Activated CD4-positive, alpha-beta T cell treated with anti-CD3 and anti-CD28 coated beads, Interleukin-2, amount 10 ng/mL, durations not matched to agents 7 days and 5 days (primary cell): ENCODE results near the gene CNKSR3. TPM values are rescaled to one million over a fixed set of nuclear protein-coding genes. Genes with fewer than 3 reads are reported as not detected.

ENCODE experiments used
- CTCF ChIA-PET: fragments of 350-600 bp; sonication (Branson Sonifier 250); formaldehyde crosslinking; loops from one replicate; lab custom pipeline; 2021; ENCODE audit warnings: antibody characterized with exemption; lab: Charles Lee
- POLR2A ChIA-PET: fragments of 350-600 bp; sonication (Branson Sonifier 250); formaldehyde crosslinking; loops from one replicate; lab custom pipeline; 2021; ENCODE audit warnings: antibody characterized with exemption; lab: Charles Lee
- DNase-seq: peaks from one replicate; pipeline ENCODE4 v3.0.0-alpha.2; 2020
- H3K27ac Mint-ChIP-seq: one replicate; pipeline ENCODE4 v1.8.0; 2021; ENCODE audit warnings: mild to moderate bottlenecking, moderate library complexity, mixed read lengths
- H3K27me3 Mint-ChIP-seq: one replicate; pipeline ENCODE4 v1.8.0; 2021; ENCODE audit warnings: mixed read lengths
- H3K36me3 Mint-ChIP-seq: one replicate; pipeline ENCODE4 v1.8.0; 2021; ENCODE audit warnings: low read depth, mixed read lengths
- H3K4me1 Mint-ChIP-seq: one replicate; pipeline ENCODE4 v1.8.0; 2021; ENCODE audit warnings: mixed read lengths
- H3K4me3 Mint-ChIP-seq: one replicate; pipeline ENCODE4 v1.8.0; 2021; ENCODE audit warnings: mild to moderate bottlenecking, moderate library complexity, mixed read lengths
- H3K9me3 Mint-ChIP-seq: one replicate; pipeline ENCODE4 v1.8.0; 2021; ENCODE audit warnings: mixed read lengths
- total RNA-seq, 2 experiments: library from RNA; stranded (reverse); gene quantifications; one replicate each; pipeline ENCODE4 v1.2.3, GENCODE V29; 2021

The CNKSR3 gene
- total RNA-seq, 2 experiments from 2014 or later = not detected

GRCh38 chr6:154538640-154539191, 28.2 kb upstream of the CNKSR3 start:
- Mint-ChIP-seq H3K9me3 (no peaks in the 10 kb centered on the region), H3K36me3 (no peaks in the 10 kb centered on the region), H3K27ac (no peak overlapping the region), H3K27me3 (no peaks in the 10 kb centered on the region), H3K4me1 (no peaks in the 10 kb centered on the region), H3K4me3 (no peak overlapping the region)
- CTCF ChIA-PET = no interaction called here
- no peak for DNase-seq
- POLR2A ChIA-PET = no interaction called here

GRCh38 chr6:154537511-154538325, 27.2 kb upstream of the CNKSR3 start:
- POLR2A ChIA-PET = no interaction called here
- Mint-ChIP-seq H3K9me3 (no peaks in the 10 kb centered on the region), H3K4me3 (no peak overlapping the region), H3K27me3 (no peaks in the 10 kb centered on the region), H3K4me1 (no peaks in the 10 kb centered on the region), H3K36me3 (no peaks in the 10 kb centered on the region), H3K27ac (no peak overlapping the region)
- CTCF ChIA-PET = no interaction called here
- no peak for DNase-seq

GRCh38 chr6:154536999-154537398, 26.5 kb upstream of the CNKSR3 start:
- no peak overlapping the region for H3K4me3 Mint-ChIP-seq
- no peak overlapping the region for H3K27ac Mint-ChIP-seq
- POLR2A ChIA-PET = no interaction called here
- no peaks in the 10 kb centered on the region for H3K4me1 Mint-ChIP-seq
- no peaks in the 10 kb centered on the region for H3K9me3 Mint-ChIP-seq
- DNase-seq = no peak
- no peaks in the 10 kb centered on the region for H3K27me3 Mint-ChIP-seq
- CTCF ChIA-PET = interaction anchor here (1.2 kb wide), 1 partner anchor 12 kb away, joined by 3 read pairs; no protein-coding TSS in a partner anchor
- no peaks in the 10 kb centered on the region for H3K36me3 Mint-ChIP-seq

- CTCF ChIA-PET = interaction anchor here (1.2 to 1.5 kb wide), 2 partner anchors 9 to 12 kb away, joined by 3 to 5 read pairs; no protein-coding TSS in a partner anchor
- no peaks in the 10 kb centered on the region for H3K9me3 Mint-ChIP-seq
- H3K4me1 Mint-ChIP-seq = no peaks in the 10 kb centered on the region
- POLR2A ChIA-PET = no interaction called here
- no peak overlapping the region for H3K4me3 Mint-ChIP-seq
- DNase-seq = no peak
- no peak overlapping the region for H3K27ac Mint-ChIP-seq
- no peaks in the 10 kb centered on the region for H3K36me3 Mint-ChIP-seq
- no peaks in the 10 kb centered on the region for H3K27me3 Mint-ChIP-seq
Observed at GRCh38 chr6:154536255-154536654, 25.8 kb upstream of the CNKSR3 start.

- H3K9me3 Mint-ChIP-seq = no peaks in the 10 kb centered on the region
- no peaks in the 10 kb centered on the region for H3K36me3 Mint-ChIP-seq
- POLR2A ChIA-PET = no interaction called here
- H3K4me3 Mint-ChIP-seq = no peak overlapping the region
- CTCF ChIA-PET = interaction anchor here (1.2 to 1.5 kb wide), 2 partner anchors 9 to 13 kb away, joined by 3 to 5 read pairs; no protein-coding TSS in a partner anchor
- H3K27me3 Mint-ChIP-seq = no peaks in the 10 kb centered on the region
- H3K4me1 Mint-ChIP-seq = no peaks in the 10 kb centered on the region
- DNase-seq = no peak
- H3K27ac Mint-ChIP-seq = no peak overlapping the region
Observed at GRCh38 chr6:154535851-154536250, 25.4 kb upstream of the CNKSR3 start.

GRCh38 chr6:154535147-154535546, 24.7 kb upstream of the CNKSR3 start:
- ChIA-PET CTCF (interaction anchor here (1.5 kb wide), 1 partner anchor 10 kb away, joined by 5 read pairs; no protein-coding TSS in a partner anchor), POLR2A (no interaction called here)
- no peak for DNase-seq
- H3K36me3 Mint-ChIP-seq = no peaks in the 10 kb centered on the region
- H3K9me3 Mint-ChIP-seq = no peaks in the 10 kb centered on the region
- H3K27ac Mint-ChIP-seq = no peak overlapping the region
- H3K27me3 Mint-ChIP-seq = no peaks in the 10 kb centered on the region
- no peaks in the 10 kb centered on the region for H3K4me1 Mint-ChIP-seq
- no peak overlapping the region for H3K4me3 Mint-ChIP-seq

- no peaks in the 10 kb centered on the region for H3K27me3 Mint-ChIP-seq
- H3K27ac Mint-ChIP-seq = no peak overlapping the region
- no peaks in the 10 kb centered on the region for H3K9me3 Mint-ChIP-seq
- no peaks in the 10 kb centered on the region for H3K36me3 Mint-ChIP-seq
- no peak for DNase-seq
- CTCF ChIA-PET = interaction anchor here (1.5 kb wide), 1 partner anchor 11 kb away, joined by 5 read pairs; no protein-coding TSS in a partner anchor
- POLR2A ChIA-PET = no interaction called here
- no peaks in the 10 kb centered on the region for H3K4me1 Mint-ChIP-seq
- no peak overlapping the region for H3K4me3 Mint-ChIP-seq
Observed at GRCh38 chr6:154534531-154534930, 24.0 kb upstream of the CNKSR3 start.

GRCh38 chr6:154532426-154532825, 21.9 kb upstream of the CNKSR3 start:
- H3K36me3 Mint-ChIP-seq = no peaks in the 10 kb centered on the region
- no peaks in the 10 kb centered on the region for H3K4me1 Mint-ChIP-seq
- ChIA-PET POLR2A (interaction anchor here (0.6 kb wide), 1 partner anchor 782 kb away, joined by 4 read pairs; no protein-coding TSS in a partner anchor), CTCF (no interaction called here)
- DNase-seq = no peak
- no peak overlapping the region for H3K4me3 Mint-ChIP-seq
- no peak overlapping the region for H3K27ac Mint-ChIP-seq
- H3K9me3 Mint-ChIP-seq = peaks cover 6% of the 10 kb centered on the region
- H3K27me3 Mint-ChIP-seq = no peaks in the 10 kb centered on the region

- no peak for DNase-seq
- no peaks in the 10 kb centered on the region for H3K36me3 Mint-ChIP-seq
- ChIA-PET CTCF (no interaction called here), POLR2A (no interaction called here)
- H3K27ac Mint-ChIP-seq = no peak overlapping the region
- H3K27me3 Mint-ChIP-seq = no peaks in the 10 kb centered on the region
- H3K4me1 Mint-ChIP-seq = peaks cover 2% of the 10 kb centered on the region
- H3K9me3 Mint-ChIP-seq = peaks cover 6% of the 10 kb centered on the region
- no peak overlapping the region for H3K4me3 Mint-ChIP-seq
Observed at GRCh38 chr6:154529957-154530356, 19.5 kb upstream of the CNKSR3 start.

- Mint-ChIP-seq H3K9me3 (peaks cover 6% of the 10 kb centered on the region), H3K27ac (no peak overlapping the region), H3K4me3 (no peak overlapping the region), H3K27me3 (no peaks in the 10 kb centered on the region), H3K4me1 (peaks cover 2% of the 10 kb centered on the region), H3K36me3 (no peaks in the 10 kb centered on the region)
- ChIA-PET POLR2A (no interaction called here), CTCF (no interaction called here)
- no peak for DNase-seq
Observed at GRCh38 chr6:154528310-154528915, 17.9 kb upstream of the CNKSR3 start.

- Mint-ChIP-seq H3K27ac (no peak overlapping the region), H3K4me3 (no peak overlapping the region), H3K27me3 (no peaks in the 10 kb centered on the region), H3K4me1 (peaks cover 2% of the 10 kb centered on the region), H3K9me3 (peaks cover 6% of the 10 kb centered on the region), H3K36me3 (no peaks in the 10 kb centered on the region)
- ChIA-PET POLR2A (no interaction called here), CTCF (interaction anchor here (0.6 kb wide), 1 partner anchor 374 kb away, joined by 4 read pairs; no protein-coding TSS in a partner anchor)
- no peak for DNase-seq
Observed at GRCh38 chr6:154526996-154527395, 16.5 kb upstream of the CNKSR3 start.

- POLR2A ChIA-PET = no interaction called here
Observed at GRCh38 chr6:154522576-154522975, 12.1 kb upstream of the CNKSR3 start.

GRCh38 chr6:154521412-154521811, 10.9 kb upstream of the CNKSR3 start:
- CTCF ChIA-PET = no interaction called here
- Mint-ChIP-seq H3K4me3 (no peak overlapping the region), H3K27me3 (peaks cover 2% of the 10 kb centered on the region), H3K4me1 (no peaks in the 10 kb centered on the region), H3K27ac (no peak overlapping the region), H3K36me3 (no peaks in the 10 kb centered on the region), H3K9me3 (no peaks in the 10 kb centered on the region)
- POLR2A ChIA-PET = no interaction called here
- DNase-seq = no peak

More at GRCh38 chr6:154522576-154522975, 12.1 kb upstream of the CNKSR3 start:
- H3K36me3 Mint-ChIP-seq = no peaks in the 10 kb centered on the region
- H3K4me3 Mint-ChIP-seq = no peak overlapping the region
- H3K27me3 Mint-ChIP-seq = peaks cover 2% of the 10 kb centered on the region
- CTCF ChIA-PET = no interaction called here
- no peak overlapping the region for H3K27ac Mint-ChIP-seq
- peaks cover 2% of the 10 kb centered on the region for H3K4me1 Mint-ChIP-seq
- DNase-seq = no peak
- H3K9me3 Mint-ChIP-seq = no peaks in the 10 kb centered on the region
